Tongue (tissue), 3 donors: Measurements from ENCODE around the gene RAMP2. TPM values are rescaled to one million over a fixed set of nuclear protein-coding genes. Genes with fewer than 3 reads are reported as not detected.

Source experiments
- DNase-seq: peaks from one replicate; pipeline ENCODE4 v3.0.0-alpha.2; 2015
- small RNA-seq: library from RNA; depleted of rRNA; stranded (forward); fragments of <200 nt; gene quantifications from one replicate; pipeline ENCODE3, GENCODE V24; 2014; ENCODE audit warnings: low replicate concordance
- total RNA-seq: library from RNA; depleted of rRNA; stranded (reverse); fragments of >200 nt; gene quantifications from one replicate; pipeline ENCODE4 v1.2.3, GENCODE V29; 2014

The RAMP2 gene
- total RNA-seq, 1 donor from 2014 or later = 11.9 TPM

DNA sequence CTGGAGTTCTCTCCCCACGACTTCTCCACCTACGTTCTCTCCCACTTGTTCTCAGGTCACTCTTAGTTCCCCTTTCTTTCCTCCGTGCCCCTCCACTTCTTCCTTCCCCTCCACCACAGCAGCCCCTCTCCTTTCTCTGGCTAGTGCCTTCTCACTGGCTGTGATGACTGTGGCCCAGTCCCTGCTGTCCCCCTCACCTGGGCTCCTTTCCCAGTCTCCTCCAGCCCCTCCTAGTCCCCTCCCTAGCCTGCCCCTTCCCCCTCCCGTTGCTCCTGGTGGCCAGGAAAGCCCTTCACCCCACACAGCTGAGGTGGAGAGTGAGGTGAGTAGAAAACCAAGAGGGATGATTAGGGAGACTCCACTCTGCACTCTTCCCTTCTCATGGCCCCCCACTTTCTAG lies 34.0 kb downstream of the RAMP2 start:
- no peak for DNase-seq

DNA sequence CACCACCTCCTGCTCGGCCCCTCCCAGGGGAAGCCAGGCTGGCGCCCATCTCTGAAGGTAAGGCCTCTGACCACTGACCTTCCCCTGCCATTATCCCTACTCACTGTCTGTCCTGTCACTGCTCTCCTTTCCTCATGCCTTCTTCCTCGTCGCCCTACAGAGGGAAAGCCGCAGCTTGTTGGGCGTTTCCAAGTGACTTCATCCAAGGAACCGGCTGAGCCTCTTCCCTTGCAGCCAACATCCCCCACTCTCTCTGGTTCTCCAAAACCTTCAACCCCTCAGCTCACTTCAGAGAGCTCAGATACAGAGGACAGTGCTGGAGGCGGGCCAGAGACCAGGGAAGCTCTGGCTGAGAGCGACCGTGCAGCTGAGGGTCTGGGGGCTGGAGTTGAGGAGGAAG lies 34.4 kb downstream of the RAMP2 start:
- no peak for DNase-seq

DNA sequence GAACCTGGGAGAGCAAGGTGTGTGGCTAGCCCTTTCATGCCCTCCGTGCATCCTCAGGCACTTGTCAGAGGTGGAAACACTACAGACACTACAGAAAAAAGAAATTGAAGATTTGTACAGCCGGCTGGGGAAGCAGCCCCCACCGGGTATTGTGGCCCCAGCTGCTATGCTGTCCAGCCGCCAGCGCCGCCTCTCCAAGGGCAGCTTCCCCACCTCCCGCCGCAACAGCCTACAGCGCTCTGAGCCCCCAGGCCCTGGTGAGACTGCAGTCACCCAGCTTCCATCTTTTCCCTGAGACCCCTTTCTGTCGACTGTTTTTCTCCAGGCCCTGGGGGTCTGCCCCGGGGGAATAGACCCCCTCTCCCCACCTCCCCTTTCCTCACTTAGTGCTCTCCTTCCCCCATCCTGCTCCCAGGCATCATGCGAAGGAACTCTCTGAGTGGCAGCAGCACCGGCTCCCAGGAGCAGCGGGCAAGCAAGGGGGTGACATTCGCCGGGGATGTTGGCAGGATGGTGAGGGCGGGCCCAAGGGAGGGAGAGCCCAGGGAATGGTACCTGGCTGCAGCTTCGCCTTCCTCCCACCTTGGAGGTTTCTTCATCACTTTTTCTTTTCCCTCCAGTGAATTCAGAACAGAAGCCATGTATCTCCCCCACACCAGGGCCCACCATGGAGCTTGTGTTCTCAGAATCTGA lies 35.2 kb downstream of the RAMP2 start:
- DNase-seq = no peak

DNA sequence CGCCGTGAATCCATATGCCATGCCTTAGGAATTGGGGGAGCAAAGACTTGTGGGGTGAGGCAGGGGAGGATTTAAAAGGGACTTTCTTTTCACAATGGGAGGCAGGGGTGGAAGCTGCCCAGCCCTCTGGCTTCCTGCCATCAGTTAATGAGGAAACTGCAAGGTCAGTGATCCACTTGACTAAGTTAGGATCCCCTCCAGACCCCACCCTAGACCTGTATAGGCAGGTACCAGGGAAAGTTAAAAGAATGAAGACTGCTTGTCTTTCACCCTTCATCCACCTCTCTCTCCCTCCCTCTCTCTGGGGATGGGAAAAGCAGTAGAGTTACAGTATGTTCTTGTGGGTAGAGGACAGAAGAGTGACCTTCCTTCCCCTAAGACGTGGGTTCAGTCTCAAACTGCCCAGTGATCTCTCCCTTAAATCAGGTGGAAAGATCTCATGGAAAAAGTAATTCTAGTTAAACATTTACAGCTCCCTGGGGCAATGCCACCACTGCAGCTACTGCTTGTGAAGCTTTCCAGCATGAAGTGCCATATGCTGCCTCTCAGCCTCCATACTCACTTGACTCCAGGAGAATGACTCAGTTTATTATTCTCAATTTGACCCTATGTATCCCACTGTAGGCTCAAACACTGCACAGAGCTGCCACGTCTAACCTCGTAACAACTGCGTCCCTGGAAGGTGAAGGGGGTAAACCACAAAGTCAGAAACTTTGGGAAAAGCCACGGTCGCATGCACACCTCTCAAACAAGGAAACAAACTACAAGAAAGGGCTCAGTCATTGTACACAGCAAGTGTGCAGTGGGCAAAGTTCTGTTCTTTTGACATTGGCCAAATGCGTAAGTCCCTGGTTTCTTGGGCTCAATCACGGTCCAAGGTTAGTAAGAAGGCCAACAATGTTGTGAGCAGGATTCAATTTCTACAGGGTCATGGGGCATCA lies 36.3 kb downstream of the RAMP2 start:
- DNase-seq = no peak

DNA sequence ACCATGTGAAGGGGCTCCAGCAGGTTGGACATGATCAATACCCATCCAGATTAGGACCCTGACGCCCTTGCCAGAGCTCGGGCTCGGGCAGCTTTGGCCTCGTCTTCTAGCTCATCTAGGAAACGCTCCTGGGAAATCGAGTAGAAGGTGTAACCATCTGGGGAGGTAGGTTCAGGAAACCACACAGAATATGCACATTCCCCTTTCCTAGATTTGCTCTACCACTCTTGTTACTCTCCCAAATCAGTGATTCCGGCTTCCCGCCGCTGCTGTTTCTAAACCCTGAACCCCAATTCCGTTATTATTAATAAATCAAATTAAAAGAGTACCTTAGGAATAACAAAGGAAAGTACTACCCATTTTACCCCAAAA lies 37.0 kb downstream of the RAMP2 start:
- DNase-seq = no peak

DNA sequence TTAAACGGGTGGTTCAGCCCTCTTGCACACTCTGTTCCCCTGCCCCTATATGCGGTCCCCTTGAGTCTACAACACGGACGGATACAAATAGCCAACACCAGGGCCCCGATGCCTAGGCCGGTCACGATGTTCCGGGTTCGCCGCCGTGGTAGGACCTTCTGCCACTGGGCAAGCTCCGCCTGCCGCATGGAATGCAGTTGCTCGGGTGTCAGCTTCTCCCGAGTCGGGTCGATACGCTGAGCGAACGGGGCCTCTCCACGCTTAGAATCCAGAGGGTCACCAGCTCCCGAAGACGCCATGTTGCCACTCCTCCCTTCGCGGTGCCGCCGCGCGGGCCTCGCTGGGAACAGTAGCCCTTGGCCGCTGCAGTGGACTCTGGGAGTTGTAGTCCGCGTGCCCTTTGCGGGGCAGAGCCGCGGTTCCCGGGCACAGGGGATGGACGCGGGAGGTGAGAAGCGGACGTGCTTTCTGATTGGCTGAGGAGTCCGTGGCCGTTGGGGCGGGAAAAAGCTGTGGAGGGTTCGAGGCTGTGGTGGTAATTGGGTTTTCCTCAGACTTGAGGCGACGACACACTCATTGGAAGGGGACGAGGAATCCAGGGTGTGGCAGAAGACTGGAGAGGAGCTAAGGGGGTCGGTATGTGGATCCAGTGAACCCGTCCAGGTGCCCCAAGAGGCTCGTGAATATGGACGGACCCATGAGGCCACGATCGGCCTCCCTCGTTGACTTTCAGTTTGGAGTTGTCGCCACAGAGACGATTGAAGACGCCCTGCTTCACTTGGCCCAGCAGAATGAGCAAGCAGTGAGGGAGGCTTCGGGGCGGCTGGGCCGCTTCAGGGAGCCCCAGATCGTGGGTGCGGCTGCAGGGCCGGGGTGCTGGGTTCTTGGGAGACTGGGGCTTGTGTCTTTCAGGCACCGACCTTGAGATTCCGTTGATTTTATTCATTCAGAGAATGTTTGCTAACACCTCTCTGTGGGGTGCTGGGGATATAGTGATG lies 37.7 kb downstream of the RAMP2 start, which contains the start of the genes CNTD1 and COA3:
Gene CNTD1 (plus strand): TSS at position 479 of the 998 bp plus-strand sequence. CDS start 207 bp downstream, at position 686.
Gene COA3 (minus strand): TSS at position 322 of the 998 bp plus-strand sequence. CDS start 23 bp downstream, at position 299.
- DNase-seq = peak; percentile 93

DNA sequence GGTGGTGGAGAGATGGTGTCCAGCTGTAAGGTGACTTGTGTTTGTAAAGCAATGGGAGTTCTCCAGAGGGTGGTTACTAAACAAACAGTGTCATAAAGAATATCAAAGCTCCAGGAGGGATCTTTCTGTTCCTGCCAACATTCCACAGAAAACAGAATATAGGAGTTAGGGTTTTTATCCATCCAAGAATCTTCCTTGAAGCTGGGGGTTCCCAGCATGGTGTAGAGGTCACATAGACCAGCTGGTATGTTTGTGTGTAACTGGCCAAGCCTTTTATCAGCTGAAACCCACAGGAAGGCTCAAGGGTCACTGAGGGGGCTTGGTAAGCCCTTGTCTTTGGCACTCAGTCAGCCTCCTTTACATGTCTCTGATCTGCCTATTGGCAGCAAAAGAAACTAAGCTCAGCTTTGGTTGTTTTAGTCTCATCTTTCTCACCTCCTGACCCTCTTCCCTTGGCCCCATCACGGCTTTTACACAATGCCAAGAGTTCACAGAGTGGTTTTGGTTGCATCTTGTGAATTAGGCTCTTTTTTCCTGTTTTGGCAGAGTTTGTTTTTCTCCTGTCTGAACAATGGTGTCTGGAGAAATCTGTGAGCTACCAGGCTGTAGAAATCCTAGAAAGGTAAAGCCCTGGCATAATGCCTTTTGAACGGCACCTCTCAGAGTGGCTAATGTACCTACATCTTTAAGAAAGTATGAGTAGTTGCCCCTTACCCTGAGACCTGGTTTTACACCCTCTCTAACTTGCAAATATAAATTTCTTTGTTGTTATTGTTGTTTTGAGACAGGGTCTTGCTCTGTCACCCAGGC lies 42.3 kb downstream of the RAMP2 start:
- DNase-seq = no peak

DNA sequence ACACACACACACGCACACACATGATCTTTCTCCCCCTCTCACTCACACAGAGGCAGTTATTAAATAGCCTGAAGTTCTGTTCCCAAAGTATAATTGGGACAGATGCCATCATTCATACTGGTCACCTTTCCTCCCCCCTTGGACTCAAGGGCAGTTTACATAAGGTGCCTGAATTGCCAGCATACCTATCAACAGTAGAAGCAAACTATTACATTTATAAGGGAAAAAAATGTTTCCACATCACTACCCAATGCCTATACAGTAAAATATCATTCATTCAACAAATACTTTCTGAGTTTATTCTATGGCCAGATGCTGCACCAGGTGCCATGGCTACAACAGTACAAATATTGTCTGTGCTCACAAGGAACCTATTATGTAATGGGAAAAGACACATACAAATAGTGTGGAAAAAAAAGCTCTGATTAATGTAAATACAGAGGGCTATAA lies 43.9 kb downstream of the RAMP2 start:
- peak; percentile 57 for DNase-seq

DNA sequence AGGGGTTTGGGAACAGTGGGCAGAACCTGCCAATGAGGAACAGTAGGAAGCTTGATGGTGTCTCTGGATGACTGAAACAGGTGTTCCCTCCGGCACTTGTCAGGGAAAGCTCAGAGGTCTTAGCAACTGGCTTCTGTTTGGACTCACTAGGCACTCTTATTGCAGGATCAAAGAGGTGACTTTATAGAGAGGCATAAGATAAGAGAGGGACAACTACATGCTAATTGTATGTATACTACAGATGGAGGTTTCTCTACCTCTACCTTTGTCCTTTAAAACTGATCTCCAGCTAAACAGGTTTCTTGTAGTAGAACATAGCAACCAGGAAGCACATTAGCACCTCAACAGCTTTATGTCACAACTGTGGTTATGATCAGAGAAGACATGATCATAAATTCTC lies 45.2 kb downstream of the RAMP2 start:
- no peak for DNase-seq

- no peak for DNase-seq
Measured at GRCh38 chr17:42809250-42809649, 48.2 kb downstream of the RAMP2 start.

Small RNA genes within 50 kb of the gene (small RNA-seq; reads per million reads assigned to genes)
- gene HMGN2P15 = not detected

Other genes with a start within 250 kb of the RAMP2 start
- 31.9 TPM for gene NAGLU, start 225.0 kb upstream of the RAMP2 start, total RNA-seq
- gene HSD17B1, start 208.3 kb upstream of the RAMP2 start, total RNA-seq = 0.21 TPM
- gene COASY, start 199.1 kb upstream of the RAMP2 start, total RNA-seq = 20.4 TPM
- gene MLX, start 194.1 kb upstream of the RAMP2 start, total RNA-seq = 30.2 TPM
- 3.0 TPM for gene PSMC3IP, start 183.5 kb upstream of the RAMP2 start, total RNA-seq
- gene RETREG3, start 151.9 kb upstream of the RAMP2 start, total RNA-seq = 52.6 TPM
- 21.1 TPM for gene TUBG1, start 151.5 kb upstream of the RAMP2 start, total RNA-seq
- 6.2 TPM for gene TUBG2, start 101.9 kb upstream of the RAMP2 start, total RNA-seq
- gene PLEKHH3, start 84.2 kb upstream of the RAMP2 start, total RNA-seq = 38.9 TPM
- 1.5 TPM for gene CCR10, start 79.4 kb upstream of the RAMP2 start, total RNA-seq
- gene CNTNAP1, start 78.7 kb upstream of the RAMP2 start, total RNA-seq = 14.7 TPM
- 35.6 TPM for gene EZH1, start 16.2 kb upstream of the RAMP2 start, total RNA-seq
- 40.3 TPM for gene VPS25, start 12.2 kb downstream of the RAMP2 start, total RNA-seq
- gene WNK4, start 19.4 kb downstream of the RAMP2 start, total RNA-seq = not detected
- gene COA3, start 37.5 kb downstream of the RAMP2 start, total RNA-seq = 50.7 TPM
- gene CNTD1, start 37.6 kb downstream of the RAMP2 start, total RNA-seq = not detected
- gene BECN1, start 63.1 kb downstream of the RAMP2 start, total RNA-seq = 68.7 TPM
- 48.5 TPM for gene PSME3, start 72.2 kb downstream of the RAMP2 start, total RNA-seq
- 1.4 TPM for gene AOC2, start 83.4 kb downstream of the RAMP2 start, total RNA-seq
- gene AOC3, start 90.0 kb downstream of the RAMP2 start, total RNA-seq = 23.0 TPM
- not detected for gene G6PC1, start 139.6 kb downstream of the RAMP2 start, total RNA-seq
- 16.0 TPM for gene AARSD1, start 203.2 kb downstream of the RAMP2 start, total RNA-seq
- 61.5 TPM for gene PTGES3L, start 218.9 kb downstream of the RAMP2 start, total RNA-seq
- 10.7 TPM for gene RUNDC1, start 219.3 kb downstream of the RAMP2 start, total RNA-seq
- gene RPL27, start 237.2 kb downstream of the RAMP2 start, total RNA-seq = 1,583 TPM
- 6.7 TPM for gene IFI35, start 245.6 kb downstream of the RAMP2 start, total RNA-seq